ENCODE data around the gene KCTD15.
A peak's percentile ranks its signal among the peaks of the same experiment; 100 is the strongest.
"Not testable (repeated sequence)": the region's sequence is repeated elsewhere in the genome, so short reads cannot be mapped to it uniquely, and the experiment has no call there.

The KCTD15 gene

DNA sequence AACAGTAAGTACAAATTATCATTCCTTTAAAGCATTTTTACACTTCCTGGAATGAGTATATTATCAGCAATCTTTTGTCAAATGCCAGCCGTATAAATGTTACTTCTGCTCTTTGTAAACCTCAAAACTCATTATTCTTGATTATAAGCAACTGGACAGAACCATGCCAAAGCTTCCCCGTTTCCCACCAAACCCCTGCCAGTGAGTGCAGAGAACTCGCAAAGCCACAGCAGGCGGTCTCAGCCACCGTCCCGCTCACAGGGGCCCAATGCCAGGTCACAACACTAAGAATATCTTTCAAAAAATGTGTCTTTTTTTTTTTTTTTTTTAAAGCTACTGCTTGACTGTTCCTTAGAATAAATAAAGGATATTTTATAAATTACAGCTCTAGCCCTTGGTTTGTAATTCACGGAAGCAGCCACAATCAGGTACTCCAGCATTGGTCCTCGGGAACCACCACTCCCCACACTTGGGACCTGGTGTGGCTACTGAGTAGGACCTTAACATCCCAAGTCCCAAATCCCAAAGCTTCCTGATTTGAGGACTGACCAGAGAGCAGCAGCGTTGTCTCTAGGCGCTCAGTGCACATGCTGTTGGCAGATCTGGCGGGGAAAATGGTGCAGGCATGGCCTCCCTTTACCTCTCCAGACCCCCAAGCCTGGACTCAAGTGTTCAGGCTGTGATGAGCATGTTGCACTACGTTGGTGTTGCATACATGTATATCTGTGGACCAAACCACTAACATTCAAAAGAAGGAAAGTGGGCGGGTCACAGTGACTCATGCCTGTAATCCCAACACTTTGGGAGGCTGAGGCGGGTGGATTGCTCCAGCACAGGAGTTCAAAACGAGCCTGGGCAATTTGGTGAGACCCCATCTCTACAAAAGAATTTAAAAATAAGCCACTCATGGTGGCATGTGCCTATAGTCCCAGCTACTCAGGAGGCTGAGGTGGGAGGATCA lies 19.0 kb downstream of the KCTD15 start:
- DNase-seq = no peak

DNA sequence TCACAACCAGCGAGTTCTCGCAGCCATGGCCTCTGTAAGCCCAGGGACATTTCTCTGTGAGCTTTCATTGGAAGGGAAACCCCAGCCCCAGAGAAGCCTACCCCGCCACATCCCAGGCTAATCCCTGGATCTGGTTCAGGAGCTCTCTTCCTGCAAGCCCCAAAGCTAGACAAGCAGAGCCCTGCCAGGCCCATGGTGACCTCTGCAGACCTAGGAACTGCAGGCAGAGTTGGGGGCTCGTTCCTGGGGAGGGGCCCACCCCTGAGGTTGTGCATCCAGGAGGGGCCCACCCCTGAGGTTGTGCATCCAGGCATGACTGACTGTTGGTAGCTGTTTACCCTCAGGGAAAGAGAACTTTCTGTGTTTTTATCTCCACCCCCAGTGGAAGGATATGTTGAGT lies 21.7 kb downstream of the KCTD15 start:
- no peak for DNase-seq

DNA sequence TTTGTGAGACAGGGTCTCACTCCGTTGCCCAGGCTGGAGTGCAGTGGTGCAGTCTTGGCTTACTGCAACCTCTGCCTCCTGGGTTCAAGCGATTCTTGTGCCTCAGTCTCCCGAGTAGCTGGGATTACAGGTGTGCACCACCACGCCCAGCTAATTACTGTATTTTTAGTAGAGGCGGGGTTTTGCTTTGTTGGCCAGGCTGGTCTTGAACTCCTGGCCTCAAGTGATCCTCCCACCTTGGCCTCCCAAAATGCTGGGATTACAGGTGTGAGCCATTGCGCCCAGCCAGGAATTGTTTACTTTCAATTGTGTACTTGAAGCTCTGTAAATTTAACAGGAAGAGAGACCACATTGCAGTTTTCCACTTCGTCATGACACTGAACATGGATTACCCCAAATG lies 22.4 kb downstream of the KCTD15 start:
- not testable (repeated sequence) for DNase-seq

DNA sequence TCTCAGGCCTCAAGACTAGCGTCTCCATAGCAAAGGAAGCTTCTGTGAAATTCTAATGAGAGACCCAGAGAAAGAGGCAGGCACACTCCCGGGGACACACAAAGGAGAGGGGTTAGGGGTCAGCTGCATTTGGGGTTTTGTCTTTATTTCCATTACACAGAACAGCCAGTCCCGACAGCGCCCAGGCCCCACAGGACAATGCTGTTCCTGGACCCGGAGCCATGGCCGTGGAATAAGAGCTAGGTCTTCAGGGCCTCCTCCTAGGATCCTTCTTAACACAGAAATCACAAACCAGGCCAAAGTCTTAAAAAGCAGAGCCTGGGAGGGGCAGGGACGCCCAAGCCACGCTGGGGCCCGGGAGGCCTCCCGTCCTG lies 22.8 kb downstream of the KCTD15 start:
- no peak for DNase-seq

DNA sequence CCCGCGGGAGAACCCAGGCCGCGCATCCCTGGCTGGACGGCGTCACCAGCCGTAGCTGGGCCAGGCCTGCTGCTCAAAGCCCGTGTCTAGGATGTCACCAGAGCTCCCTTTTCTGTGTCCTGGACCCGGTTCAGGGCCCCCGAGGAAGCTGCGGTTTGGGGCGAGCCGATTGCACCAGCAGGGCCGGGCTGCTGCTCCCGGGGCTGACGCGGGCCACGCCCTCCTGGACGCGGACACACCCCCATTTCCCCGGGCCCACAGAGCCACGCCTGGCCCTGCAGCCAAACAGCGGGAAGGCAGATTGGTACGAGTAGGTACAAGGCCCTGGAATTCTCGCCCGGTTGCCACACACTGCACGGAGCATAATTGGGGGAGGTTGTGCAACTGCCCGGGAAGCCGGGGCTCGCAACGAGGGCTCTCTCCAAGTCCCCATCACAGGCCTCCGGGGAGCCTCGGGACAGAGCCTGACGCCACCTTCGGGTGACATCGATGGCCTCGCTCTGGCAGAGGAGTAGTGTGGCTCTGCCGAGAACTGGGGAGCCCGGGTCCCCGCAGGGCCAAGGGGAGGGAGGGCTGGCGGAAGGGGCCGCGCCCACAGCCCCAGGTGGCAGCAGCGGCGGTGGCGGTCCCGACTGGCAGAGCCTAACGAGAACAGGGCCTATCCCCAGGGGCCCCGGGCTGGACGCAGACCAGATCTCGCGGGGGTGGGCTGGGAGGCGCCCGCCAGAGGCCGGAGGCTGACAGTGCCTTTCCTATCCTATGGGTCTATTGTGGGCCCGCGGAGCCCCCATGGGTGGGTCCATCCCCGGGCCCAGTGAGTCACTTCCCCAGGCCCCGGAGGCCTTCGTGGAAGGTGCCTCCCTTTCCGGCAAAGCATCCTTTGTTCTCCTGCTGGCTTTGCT lies 23.5 kb downstream of the KCTD15 start:
- peak; percentile 80 to 82 for DNase-seq

DNA sequence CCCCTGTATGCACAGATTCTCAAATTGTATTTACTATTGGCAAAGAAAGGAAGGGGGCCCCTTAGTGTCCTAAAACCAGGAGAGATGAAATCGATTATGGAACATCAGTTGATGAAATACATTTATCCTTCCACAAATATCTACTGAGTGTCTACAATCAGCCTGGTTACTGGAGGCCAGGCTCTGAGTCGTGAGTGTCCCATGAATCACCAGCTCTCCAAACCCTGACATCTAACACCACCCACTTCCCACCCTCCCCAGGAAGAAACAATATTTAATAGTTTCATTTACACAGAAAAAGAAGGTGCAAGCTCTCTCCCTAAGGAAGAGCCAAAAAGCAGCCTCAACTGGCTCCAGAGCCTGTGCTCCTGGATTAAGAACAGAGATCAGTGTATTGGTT lies 25.2 kb downstream of the KCTD15 start:
- DNase-seq = no peak

DNA sequence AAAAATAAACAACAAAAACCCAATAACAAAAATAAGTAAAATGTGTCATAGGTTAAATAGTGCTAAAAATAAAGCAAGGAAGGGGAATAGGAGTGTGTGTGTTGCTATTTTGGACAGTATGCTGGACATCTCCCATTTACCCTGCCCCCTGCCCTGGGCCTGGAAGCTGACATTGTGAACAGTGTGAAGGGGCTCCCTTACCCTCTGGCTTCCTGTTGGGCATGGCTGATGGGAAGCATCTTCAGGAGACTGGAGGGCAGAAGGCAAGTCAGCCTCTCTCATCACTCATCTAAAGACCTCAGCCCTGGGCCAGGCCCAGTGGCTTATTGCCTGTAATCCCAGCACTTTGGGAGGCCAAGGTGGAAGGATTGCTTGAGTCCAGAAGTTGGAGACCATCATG lies 26.7 kb downstream of the KCTD15 start:
- DNase-seq = no peak

DNA sequence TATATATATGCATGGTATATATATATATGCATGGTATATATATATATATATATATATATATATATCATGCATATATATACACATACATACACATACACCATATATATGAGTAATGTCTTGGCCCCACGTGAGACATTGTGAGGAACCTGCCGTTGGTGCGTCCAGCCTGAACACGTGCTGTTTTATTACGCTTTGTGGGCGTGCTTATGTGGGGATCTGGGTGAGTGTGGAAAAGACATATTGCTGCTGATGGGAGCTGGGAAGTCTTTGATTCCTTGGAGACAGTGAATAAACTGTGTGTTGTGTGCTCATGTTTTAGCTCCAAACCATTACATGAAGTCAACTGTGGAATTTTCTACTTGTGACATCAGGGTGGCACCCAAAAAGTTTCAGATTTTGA lies 28.9 kb downstream of the KCTD15 start:
- DNase-seq = no peak

DNA sequence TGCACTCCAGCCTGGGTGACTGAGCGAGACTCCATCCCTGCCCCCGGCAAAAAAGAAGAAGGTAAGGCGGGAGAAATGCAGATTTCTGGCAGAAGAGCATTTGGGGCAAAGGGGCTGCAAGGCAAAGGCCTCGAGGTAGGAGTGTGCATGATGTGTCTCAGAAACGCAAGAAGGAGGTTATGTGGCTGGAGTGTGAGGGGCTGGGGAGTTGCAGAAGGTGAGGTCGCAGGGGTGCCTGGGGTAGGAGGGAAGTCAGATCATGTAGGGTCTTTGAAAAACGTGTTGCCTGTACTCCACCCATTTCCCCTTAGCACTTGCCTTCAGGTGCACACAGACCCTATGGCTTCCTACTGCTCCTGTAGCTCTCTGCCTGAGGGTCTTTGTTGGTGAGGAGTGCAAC lies 29.9 kb downstream of the KCTD15 start:
- no peak for DNase-seq

DNA sequence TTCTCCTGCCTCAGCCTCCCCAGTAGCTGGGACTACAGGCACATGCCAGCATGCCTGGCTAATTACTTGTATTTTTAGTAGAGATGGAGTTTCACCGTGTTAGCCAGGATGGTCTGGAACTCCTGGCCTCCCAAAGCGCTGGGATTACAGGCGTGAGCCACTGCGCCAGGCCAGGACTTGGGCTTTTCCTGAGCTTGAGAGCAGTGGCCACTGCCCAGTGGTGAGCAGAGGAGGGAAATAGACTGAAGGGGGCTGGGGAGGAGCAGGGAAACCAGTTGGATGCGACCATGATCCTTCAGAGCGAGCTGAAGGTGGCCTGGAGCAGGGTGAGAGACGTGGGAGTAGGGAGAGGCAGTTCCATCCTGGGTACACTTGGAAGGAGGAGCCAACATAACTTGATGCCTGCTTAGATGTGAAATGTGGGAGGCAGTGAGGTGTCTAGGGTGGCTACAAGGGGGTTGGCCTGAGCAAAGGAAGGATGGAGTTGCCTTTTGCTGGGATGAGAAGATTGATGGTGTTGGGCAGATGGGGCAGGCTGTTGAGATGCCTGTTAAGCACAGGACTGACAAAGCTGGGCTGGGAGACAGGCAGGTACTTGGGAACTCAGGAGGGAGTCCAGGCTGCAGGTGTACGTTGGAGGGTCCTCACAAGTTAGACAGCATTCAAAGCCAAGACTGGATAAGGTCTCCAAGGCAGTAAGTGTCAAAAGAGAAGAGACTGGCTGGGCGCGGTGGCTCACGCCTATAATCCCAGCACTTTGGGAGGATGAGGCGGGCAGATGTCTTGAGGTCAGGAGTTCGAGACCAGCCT lies 31.8 kb downstream of the KCTD15 start:
- no peak for DNase-seq

DNA sequence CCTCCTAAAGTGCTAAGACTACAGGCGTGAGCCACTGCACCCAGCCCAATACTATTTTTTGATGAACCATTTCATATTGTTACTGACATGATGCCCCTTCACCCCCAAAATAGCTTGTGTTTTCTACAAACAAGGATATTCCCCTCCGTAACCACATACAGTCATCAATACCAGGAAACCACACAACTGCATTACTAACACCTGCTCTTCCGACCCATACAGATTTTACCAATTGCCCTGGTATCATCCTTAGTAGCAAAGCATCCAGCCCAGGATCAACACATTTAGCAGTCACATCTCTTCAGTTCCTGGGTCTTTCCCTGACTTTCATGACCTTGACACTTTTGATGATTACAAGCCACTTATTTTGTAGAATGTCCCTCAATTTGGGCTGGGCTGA lies 33.6 kb downstream of the KCTD15 start:
- no peak for DNase-seq

DNA sequence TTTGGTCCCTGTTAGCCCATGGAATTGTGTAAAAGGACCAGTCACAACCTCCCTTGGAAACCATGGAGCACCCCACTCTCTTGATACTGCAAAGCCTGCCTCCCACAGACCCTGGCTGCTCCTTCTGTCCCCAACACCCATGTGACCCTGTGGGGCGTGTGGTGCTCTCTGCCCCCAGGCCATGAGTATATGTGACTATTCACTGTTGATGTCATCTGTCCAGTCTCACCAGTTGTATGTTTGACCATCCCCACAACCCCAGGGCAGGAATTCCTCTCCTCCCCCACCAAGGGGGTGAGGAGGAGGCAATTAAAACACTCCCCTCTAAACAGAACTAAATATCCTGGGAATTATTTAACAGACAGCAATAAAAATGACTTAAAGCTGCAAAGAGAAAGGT lies 35.2 kb downstream of the KCTD15 start:
- DNase-seq = no peak

DNA sequence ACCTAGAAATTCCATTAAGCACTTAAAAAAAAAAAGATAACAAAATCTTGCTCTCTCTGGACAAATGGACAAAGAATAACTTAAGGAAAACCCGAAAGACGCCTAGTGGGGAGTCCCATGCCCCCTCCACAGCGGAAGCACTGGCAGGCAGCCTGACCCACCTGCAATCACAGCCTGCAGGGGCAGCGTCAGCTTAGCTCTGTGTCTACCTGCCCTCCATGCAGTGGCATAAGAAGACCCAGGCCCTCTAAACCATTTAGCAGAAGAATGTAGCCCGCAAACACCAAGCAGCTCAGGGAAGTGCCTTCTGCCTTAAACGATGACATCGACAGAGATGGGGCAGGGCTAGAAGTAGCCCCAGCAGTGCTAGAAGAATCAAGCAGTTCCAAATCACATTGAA lies 36.0 kb downstream of the KCTD15 start:
- DNase-seq = no peak

DNA sequence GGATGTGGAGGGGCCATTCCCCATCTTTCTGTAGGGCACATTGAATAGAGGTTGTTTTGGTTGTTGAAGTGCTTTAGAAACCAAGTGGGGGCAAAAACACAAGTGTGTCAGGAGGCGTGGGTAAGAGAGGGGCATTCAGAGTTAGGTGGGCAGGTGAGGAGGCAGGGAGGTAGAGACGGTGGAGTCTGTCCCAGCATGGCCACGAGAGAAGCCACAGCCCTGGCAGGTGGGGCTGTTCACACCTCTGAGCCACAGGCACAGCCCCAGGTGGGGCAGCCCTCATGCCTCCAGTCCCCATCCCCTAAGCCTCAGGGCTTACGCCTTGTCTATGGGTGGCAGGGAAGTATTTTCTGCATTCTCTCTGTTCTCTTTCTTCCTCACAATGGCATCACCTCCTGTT lies 43.7 kb downstream of the KCTD15 start:
- DNase-seq = no peak

DNA sequence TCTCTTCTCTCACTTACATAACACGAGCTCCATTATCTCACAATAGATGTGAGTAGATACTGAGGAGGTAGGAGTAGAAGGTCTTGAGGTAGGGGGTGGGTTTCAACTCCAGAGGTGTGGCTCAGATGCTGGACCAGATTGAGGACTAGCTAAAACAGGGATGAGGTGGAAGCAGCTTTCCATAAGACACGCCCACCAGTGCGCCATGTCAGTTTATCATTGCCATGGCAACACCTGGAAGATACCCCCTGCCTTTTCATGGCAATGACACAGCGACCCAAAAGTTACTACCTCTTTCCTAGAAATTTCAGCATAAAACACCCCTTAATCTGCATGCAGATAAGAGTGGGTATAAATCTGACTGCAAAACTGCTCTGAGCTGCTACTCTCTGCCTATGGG lies 44.1 kb downstream of the KCTD15 start:
- DNase-seq = no peak

DNA sequence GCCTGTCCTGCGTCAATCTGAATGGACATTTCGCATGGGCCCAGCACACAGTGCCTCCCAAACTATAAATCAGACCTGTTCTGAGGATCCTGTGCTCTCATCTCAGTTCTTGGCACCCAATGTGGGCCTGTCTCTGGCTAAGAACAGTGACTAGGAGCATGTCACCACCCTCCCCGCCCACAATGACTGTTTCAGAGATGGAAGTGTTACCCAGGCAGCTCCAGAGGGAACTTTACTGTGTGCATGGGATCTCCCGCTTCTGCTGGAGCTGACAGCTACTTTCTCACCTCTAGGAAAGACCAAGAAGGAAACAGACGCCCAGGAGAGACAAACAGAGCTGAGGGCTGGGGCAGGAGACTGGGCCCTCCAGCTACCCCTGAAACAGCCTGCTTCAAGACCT lies 45.0 kb downstream of the KCTD15 start:
- DNase-seq = no peak

DNA sequence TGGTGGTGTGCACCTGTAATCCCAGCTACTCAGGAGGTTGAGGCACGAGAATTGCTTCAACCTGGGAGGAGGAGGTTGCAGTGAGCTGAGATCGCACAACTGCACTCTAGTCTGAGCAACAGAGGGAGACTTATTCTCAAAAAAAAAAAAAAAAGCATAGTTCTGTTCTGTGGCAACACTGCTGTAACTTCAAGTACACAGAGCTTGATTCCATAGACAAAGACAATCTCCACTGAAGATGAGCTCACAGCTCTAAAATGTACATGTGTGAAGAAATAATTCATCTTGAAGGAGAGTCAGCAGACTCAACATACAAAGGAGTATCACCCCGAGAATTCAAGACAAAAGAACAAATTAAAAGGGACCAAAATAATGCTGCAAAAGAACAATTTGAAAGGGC lies 47.8 kb downstream of the KCTD15 start:
- no peak for DNase-seq

DNA sequence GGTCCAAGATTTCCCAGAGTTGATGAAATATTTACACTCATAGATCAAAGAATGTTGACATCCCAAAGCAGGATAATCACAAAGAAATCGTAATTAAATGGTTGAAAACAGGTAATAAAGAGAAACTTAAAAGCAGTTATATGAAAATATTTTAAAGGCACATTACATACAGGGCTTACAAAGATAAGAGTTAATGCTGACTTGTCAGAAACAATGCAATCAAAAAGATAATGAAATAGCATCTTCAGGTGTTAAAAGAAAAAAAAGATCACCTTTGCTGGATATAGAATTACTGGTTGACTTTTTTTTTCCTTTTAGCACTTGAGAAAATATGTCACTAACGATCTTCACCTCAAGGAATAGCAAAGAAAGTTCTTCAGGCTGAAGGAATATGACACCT lies 48.8 kb downstream of the KCTD15 start:
- DNase-seq = no peak

DNA sequence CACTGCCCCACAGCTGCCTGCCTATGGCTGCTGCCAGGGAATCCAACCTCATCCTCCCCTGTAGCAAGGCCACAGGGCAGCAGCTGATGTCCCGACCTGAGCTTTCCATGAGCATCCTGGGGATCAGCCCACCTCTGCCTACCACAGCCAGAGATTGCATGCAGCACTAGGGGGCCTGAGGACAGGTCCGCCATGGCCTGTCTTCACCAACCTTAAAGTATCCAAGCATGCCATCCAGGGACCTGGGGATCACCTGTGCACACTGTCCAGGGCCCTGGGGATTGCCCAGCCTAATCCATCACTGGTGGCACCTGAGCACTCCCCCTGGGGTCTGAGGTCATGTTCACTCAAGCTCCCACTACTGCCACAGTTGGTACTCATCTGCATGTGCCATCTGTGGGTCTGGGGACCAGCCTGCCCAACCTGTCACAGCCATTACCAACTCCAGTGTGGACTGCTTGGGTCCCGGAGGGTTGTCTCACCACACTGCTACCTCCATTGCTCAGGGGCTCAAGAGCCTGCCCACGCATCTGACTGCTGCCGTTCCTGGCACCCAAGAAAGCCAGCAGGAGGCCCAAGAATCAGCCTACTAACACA lies 53.0 kb downstream of the KCTD15 start:
- DNase-seq = no peak

DNA sequence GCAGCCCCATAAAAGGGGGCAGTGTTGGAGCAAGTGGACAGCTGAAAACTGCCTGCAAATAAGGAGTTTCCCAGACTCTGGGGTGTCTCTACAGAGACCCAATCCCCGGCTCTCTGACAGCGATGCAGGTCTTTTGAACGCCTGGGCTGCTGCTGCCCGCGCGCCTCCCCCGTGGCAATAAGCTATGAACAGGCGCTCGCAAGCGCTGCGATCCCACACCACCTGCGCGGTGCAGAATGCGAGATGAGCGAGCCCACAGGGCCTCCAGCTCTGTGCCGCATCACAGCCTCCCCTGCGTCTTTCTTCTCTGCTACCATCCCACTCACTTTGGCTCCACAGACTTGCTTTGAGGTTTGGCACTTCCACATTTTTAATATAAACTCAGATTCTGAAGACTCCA lies 62.3 kb downstream of the KCTD15 start:
- no peak for DNase-seq

DNA sequence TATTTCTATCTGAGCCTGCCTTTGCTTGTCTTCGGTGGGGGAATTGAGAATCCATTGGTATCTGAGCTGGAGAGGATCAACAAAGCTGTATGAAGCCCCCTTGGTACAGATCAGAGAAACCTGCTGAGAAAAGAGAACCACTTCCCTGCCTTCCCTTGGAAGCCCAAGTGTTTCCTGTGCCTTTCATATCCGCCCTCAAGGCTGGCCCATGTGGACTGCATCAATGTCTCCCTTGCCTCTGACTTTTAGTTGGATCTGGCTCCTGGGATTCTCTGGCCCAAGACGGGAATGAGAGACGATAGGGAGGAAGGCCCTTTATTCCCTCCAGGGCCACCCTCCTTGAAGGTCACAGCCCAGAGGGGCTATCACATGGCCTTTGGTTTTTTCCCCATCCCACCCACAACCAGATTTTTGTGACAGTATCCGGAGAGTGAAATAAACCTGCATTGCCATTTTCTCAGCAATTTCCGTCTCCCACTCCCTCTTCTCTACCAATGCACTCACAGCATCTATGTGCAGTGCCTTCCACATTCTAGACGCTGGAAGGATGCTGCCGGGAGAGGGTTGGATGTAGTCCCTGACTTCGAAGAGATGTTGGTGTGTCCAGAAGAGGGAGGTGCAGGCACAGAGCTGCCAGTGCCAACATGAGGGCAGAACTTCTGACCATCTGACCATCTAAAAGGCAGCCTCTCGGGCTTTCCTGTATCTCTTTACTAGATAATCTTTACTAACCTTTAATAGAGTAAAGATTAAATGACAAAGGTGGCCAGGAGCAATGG lies 63.8 kb downstream of the KCTD15 start:
- no peak for DNase-seq

DNA sequence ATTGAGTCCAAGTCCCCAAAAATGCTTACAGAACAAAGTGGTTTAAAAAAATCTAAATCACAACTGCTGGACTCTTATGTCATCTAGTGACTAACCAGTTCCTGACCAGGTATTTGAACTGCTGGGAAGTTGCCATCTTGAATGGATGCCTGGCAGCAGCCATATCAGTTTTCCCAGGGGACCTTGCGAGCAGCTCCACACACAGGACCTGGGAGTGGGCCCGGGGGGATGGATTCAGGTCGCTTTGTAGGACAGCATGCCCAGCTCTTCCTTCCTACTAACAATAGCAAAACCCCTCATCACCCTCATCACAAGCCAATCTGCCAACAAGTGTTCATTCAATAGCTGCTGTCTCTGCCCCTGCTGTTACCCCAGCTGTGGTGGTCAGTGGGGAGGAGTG lies 65.3 kb downstream of the KCTD15 start:
- DNase-seq = no peak

Data from activated CD4-positive, alpha-beta T cell treated with anti-CD3 and anti-CD28 coated beads, Interleukin-2, amount 50 U/mL, for 48 hours (primary cell).